ENCODE data around the gene GNG7. TPM values are rescaled to one million over a fixed set of nuclear protein-coding genes. Genes with fewer than 3 reads are reported as not detected.
A peak's percentile ranks its signal among the peaks of the same experiment; 100 is the strongest.

Gene GNG7
- total and polyA plus RNA-seq, 10 of the 15 experiments (the other 5 are each of a cell fraction or from before 2014, with no cell fraction given), result 1.9 to 13.6 (median 6.5) TPM

- peak; percentile 4; the same call in 1 of the 3 replicates for ATAC-seq
- BruUV-seq (replicated peaks), result no TSS peak
- TF ChIP-seq SUPT20H (IDR thresholded peaks at IDR 0.05; ENCODE audit: borderline replicate concordance, control insufficient read depth, low read depth, low read length) (no peak), ZNF384 (IDR thresholded peaks at IDR 0.05; ENCODE audit: borderline replicate concordance, low read depth, low read length) (no peak), SMC3 (IDR thresholded peaks at IDR 0.05; ENCODE audit: borderline replicate concordance, low read length) (no peak; the same call in 1 of the 2 replicates), CBX3 (IDR thresholded peaks at IDR 0.05; ENCODE audit: borderline replicate concordance, low read depth) (no peak), SP1 (IDR thresholded peaks at IDR 0.05; ENCODE audit: low read depth, low read length) (peak; percentile 40), DPF2 (IDR thresholded peaks at IDR 0.05) (no peak), SMAD5 (IDR thresholded peaks at IDR 0.05; ENCODE audit: low read depth) (no peak), RUNX3 (IDR thresholded peaks at IDR 0.05; ENCODE audit: low read length) (peak; percentile 33; the same call in 1 of the 2 replicates), CUX1 (IDR thresholded peaks at IDR 0.05; ENCODE audit: insufficient replicate concordance, low read depth, low read length) (peak; percentile 22), HDAC2 (IDR thresholded peaks at IDR 0.05) (no peak), ASH2L (IDR thresholded peaks at IDR 0.05; ENCODE audit: borderline replicate concordance, low read depth) (no peak), ZNF24 (IDR thresholded peaks at IDR 0.05) (no peak), NRF1 (conservative IDR thresholded peaks at IDR 0.05; ENCODE audit: low read depth, low read length) (no peak), BACH1 (IDR thresholded peaks at IDR 0.05; ENCODE audit: borderline replicate concordance) (no peak)
- TF ChIP-seq, protein P1, sequence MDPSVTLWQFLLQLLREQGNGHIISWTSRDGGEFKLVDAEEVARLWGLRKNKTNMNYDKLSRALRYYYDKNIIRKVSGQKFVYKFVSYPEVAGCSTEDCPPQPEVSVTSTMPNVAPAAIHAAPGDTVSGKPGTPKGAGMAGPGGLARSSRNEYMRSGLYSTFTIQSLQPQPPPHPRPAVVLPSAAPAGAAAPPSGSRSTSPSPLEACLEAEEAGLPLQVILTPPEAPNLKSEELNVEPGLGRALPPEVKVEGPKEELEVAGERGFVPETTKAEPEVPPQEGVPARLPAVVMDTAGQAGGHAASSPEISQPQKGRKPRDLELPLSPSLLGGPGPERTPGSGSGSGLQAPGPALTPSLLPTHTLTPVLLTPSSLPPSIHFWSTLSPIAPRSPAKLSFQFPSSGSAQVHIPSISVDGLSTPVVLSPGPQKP (IDR thresholded peaks at IDR 0.05; ENCODE audit: low read depth, low read length), result no peak
- TF ChIP-seq, protein P2, sequence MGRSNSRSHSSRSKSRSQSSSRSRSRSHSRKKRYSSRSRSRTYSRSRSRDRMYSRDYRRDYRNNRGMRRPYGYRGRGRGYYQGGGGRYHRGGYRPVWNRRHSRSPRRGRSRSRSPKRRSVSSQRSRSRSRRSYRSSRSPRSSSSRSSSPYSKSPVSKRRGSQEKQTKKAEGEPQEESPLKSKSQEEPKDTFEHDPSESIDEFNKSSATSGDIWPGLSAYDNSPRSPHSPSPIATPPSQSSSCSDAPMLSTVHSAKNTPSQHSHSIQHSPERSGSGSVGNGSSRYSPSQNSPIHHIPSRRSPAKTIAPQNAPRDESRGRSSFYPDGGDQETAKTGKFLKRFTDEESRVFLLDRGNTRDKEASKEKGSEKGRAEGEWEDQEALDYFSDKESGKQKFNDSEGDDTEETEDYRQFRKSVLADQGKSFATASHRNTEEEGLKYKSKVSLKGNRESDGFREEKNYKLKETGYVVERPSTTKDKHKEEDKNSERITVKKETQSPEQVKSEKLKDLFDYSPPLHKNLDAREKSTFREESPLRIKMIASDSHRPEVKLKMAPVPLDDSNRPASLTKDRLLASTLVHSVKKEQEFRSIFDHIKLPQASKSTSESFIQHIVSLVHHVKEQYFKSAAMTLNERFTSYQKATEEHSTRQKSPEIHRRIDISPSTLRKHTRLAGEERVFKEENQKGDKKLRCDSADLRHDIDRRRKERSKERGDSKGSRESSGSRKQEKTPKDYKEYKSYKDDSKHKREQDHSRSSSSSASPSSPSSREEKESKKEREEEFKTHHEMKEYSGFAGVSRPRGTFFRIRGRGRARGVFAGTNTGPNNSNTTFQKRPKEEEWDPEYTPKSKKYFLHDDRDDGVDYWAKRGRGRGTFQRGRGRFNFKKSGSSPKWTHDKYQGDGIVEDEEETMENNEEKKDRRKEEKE (IDR thresholded peaks at IDR 0.05), result no peak
Observed at GRCh38 chr19:2594319-2594718, 108.2 kb downstream of the GNG7 start.

More at GRCh38 chr19:2594319-2594718, 108.2 kb downstream of the GNG7 start:
- intact Hi-C loops (cut with micrococcal nuclease; ENCODE audit: unreplicated experiment) (no loop called here), in situ Hi-C loops (cut with MboI) (no loop called here)
- Histone ChIP-seq H2AFZ (ENCODE audit: control insufficient read depth, low read depth, low read length) (no peak overlapping the region), H3K36me3 (ENCODE audit: control insufficient read depth in 2 of 2, insufficient read depth in 2 of 2, low read length in 1 of 2) (no peaks in the 10 kb centered on the region), H3K4me2 (ENCODE audit: control insufficient read depth, insufficient read depth) (no peak overlapping the region), H3K4me1 (ENCODE audit: control insufficient read depth, insufficient read depth, low read length) (peaks cover 23% of the 10 kb centered on the region), H3K9ac (ENCODE audit: control insufficient read depth, insufficient read depth, low read length) (no peak overlapping the region), H3K27me3 (replicated peaks in 1 of 2; ENCODE audit: control insufficient read depth in 2 of 2, insufficient read depth in 2 of 2, low read length in 1 of 2) (no peaks in the 10 kb centered on the region), H3K79me2 (ENCODE audit: control insufficient read depth, insufficient read depth, low read length) (no peaks in the 10 kb centered on the region), H3K4me3 (no peak overlapping the region), H3K27ac (ENCODE audit: control insufficient read depth, insufficient read depth) (peak overlapping the region; percentile 49), H3K9me3 (replicated peaks; ENCODE audit: control insufficient read depth, insufficient read depth, low read length) (peaks cover 2% of the 10 kb centered on the region; the same call in 2 of the 3 replicates), H4K20me1 (ENCODE audit: control insufficient read depth, insufficient read depth) (no peaks in the 10 kb centered on the region)
- FAIRE-seq (peak; percentile 62), DNase-seq (ENCODE audit: low read depth, low spot score) (peak; percentile 60)
- 17% methylated on average over 7 of the region's 7 CpGs for WGBS (ENCODE audit: insufficient coverage, insufficient replicate concordance, low lambda C conversion rate, missing lambda C conversion rate)
- ChIA-PET RAD21 (ENCODE audit: unreplicated experiment) (interaction anchor here (1.7 to 9.0 kb wide), 7 partner anchors 14 to 116 kb away, joined by 5 to 200 read pairs (median 43); partner anchors contain the start of gene GADD45B), SMC1A (ENCODE audit: uncharacterized antibody, unreplicated experiment) (interaction anchor here (0.7 to 8.9 kb wide), 10 partner anchors 12 to 117 kb away, joined by 3 to 131 read pairs (median 6); no protein-coding TSS in a partner anchor), POLR2A (interaction anchor here (0.7 to 8.2 kb wide), 8 partner anchors 15 to 117 kb away, joined by 3 to 133 read pairs (median 6); partner anchors contain the start of gene GADD45B), CTCF (interaction anchor here (0.6 to 8.5 kb wide), 10 partner anchors 12 to 658 kb away, joined by 3 to 121 read pairs (median 4); no protein-coding TSS in a partner anchor)

Measured in GM12878 (cell line).